ENCODE data around the gene CABS1. TPM values are rescaled to one million over a fixed set of nuclear protein-coding genes. Genes with fewer than 3 reads are reported as not detected.

CABS1 gene
- total and polyA plus RNA-seq, 2 of the 8 experiments (the other 6 are each of a cell fraction or from before 2014, with no cell fraction given) = 0.03 TPM; not detected in 1

- no peak for TF ChIP-seq TAF7 (optimal IDR thresholded peaks at IDR 0.05; ENCODE audit: borderline replicate concordance, low read depth, low read length)
- TF ChIP-seq EGR1 (IDR thresholded peaks at IDR 0.05; ENCODE audit: borderline replicate concordance, low read depth, low read length) = no peak
- no peak for TF ChIP-seq PHF8 (conservative IDR thresholded peaks at IDR 0.05; ENCODE audit: low read depth, low read length)
- no peak for TF ChIP-seq CREB1 (IDR thresholded peaks at IDR 0.05)
- TF ChIP-seq CHD2 (IDR thresholded peaks at IDR 0.05; ENCODE audit: low read length) = no peak
- no peak for TF ChIP-seq RFX5 (IDR thresholded peaks at IDR 0.05; ENCODE audit: borderline replicate concordance, low read depth, low read length)
- TF ChIP-seq SAP30 (IDR thresholded peaks at IDR 0.05; ENCODE audit: insufficient read depth, insufficient replicate concordance, low read length) = no peak
- TF ChIP-seq POU5F1 (IDR thresholded peaks at IDR 0.05; ENCODE audit: low read depth, low read length) = no peak
- no peak for TF ChIP-seq RXRA (IDR thresholded peaks at IDR 0.05; ENCODE audit: insufficient read depth, low read depth, low read length)
- TF ChIP-seq CTBP2 (IDR thresholded peaks at IDR 0.05; ENCODE audit: borderline replicate concordance, insufficient read depth, insufficient read length, low read length) = no peak
- no peak for TF ChIP-seq MAFK (IDR thresholded peaks at IDR 0.05; ENCODE audit: low read depth, low read length)
- no peak for TF ChIP-seq GTF2F1 (IDR thresholded peaks at IDR 0.05; ENCODE audit: borderline replicate concordance, low read depth, low read length)
- TF ChIP-seq SRF (IDR thresholded peaks at IDR 0.05; ENCODE audit: low read depth, low read length) = no peak
- no peak for TF ChIP-seq SIN3A (conservative IDR thresholded peaks at IDR 0.05 in 1 of 2, IDR thresholded peaks at IDR 0.05 in 1 of 2; ENCODE audit: low read depth in 1 of 2, low read length in 2 of 2)
- no peak for TF ChIP-seq RBBP5 (IDR thresholded peaks at IDR 0.05; ENCODE audit: borderline replicate concordance, low read depth, low read length)
- no peak for TF ChIP-seq SP4 (IDR thresholded peaks at IDR 0.05; ENCODE audit: low read length)
- no peak for TF ChIP-seq ASH2L (IDR thresholded peaks at IDR 0.05; ENCODE audit: low read length)
- Histone ChIP-seq H3K79me1 (ENCODE audit: low read depth, low read length) (no peaks in the 10 kb centered on the region), H4K8ac (ENCODE audit: extremely low read depth, insufficient read depth, low read length) (no peak overlapping the region), H3K9ac (replicated peaks in 1 of 4; ENCODE audit: extremely low read depth in 1 of 4, low read depth in 3 of 4, low read length in 3 of 4) (no peak overlapping the region), H4K91ac (replicated peaks; ENCODE audit: insufficient read length, low read length) (no peak overlapping the region), H4K20me1 (replicated peaks in 1 of 2; ENCODE audit: control insufficient read depth in 1 of 2, insufficient read depth in 2 of 2, low read length in 2 of 2) (no peaks in the 10 kb centered on the region), H3K36me3 (ENCODE audit: control insufficient read depth in 2 of 4, insufficient read depth in 4 of 4, low read length in 3 of 4) (no peaks in the 10 kb centered on the region), H3K4ac (replicated peaks; ENCODE audit: insufficient read length, low read depth, low read length) (no peak overlapping the region), H3K4me3 (ENCODE audit: extremely low read depth in 1 of 4, insufficient read depth in 2 of 4, low read depth in 3 of 4, low read length in 4 of 4) (no peak overlapping the region), H2BK12ac (ENCODE audit: low read depth, low read length) (no peak overlapping the region), H3K9me3 (ENCODE audit: insufficient read depth in 2 of 2, low read depth in 1 of 2, low read length in 1 of 2) (no peaks in the 10 kb centered on the region), H3K23ac (ENCODE audit: insufficient read length) (no peak overlapping the region), H2BK5ac (ENCODE audit: low read depth, low read length) (no peak overlapping the region), H3K18ac (ENCODE audit: extremely low read depth, low read length) (no peak overlapping the region), H2BK120ac (replicated peaks; ENCODE audit: low read depth, low read length) (no peak overlapping the region), H3K23me2 (ENCODE audit: low read depth, low read length) (no peaks in the 10 kb centered on the region), H3K27me3 (replicated peaks in 1 of 4; ENCODE audit: control insufficient read depth in 3 of 4, extremely low read depth in 1 of 4, insufficient read depth in 3 of 4, low read length in 3 of 4) (no peaks in the 10 kb centered on the region), H2BK15ac (ENCODE audit: low read length) (no peak overlapping the region), H3K56ac (replicated peaks; ENCODE audit: insufficient read length, low read depth, low read length) (no peak overlapping the region), H3K79me2 (ENCODE audit: control insufficient read depth in 1 of 2, insufficient read depth in 2 of 2, low read length in 2 of 2) (no peaks in the 10 kb centered on the region), H4K5ac (ENCODE audit: insufficient read length, low read depth, low read length) (no peak overlapping the region), H3K14ac (ENCODE audit: insufficient read length) (no peak overlapping the region), H2BK20ac (ENCODE audit: low read length) (no peak overlapping the region), H3K4me1 (replicated peaks in 1 of 4; ENCODE audit: control insufficient read depth in 3 of 4, insufficient read depth in 4 of 4, low read length in 3 of 4) (no peaks in the 10 kb centered on the region), H3K4me2 (ENCODE audit: insufficient read depth in 1 of 2, low read depth in 2 of 2, low read length in 2 of 2) (no peak overlapping the region), H2AFZ (ENCODE audit: low read length) (no peak overlapping the region), H2AK5ac (ENCODE audit: low read depth, low read length) (no peak overlapping the region), H3K27ac (ENCODE audit: low read depth, low read length) (no peak overlapping the region)
- FAIRE-seq = no peak
- DNase-seq (ENCODE audit: low read depth in 1 of 2, low spot score in 2 of 2) = no peak
- ChIA-PET POLR2A (ENCODE audit: partially characterized antibody) (no interaction called here), CTCF (ENCODE audit: partially characterized antibody) (no interaction called here)
These were observed 37.2 kb upstream of the CABS1 start for GRCh38 chr4:70297576-70297975.
